RWPE1 (cell line): ENCODE results near the gene GREB1.

ENCODE experiments used
- CTCF ChIA-PET: fragments of 350-600 bp; sonication (Branson Sonifier 250); formaldehyde crosslinking; extraction: SDS; loops from one replicate; lab custom pipeline; 2021; lab: Yijun Ruan, JAX
- POLR2A ChIA-PET: fragments of 400-600 bp; formaldehyde crosslinking; extraction: SDS; loops from one replicate; lab custom pipeline; 2020; ENCODE audit warnings: antibody characterized with exemption; ENCODE audit not compliant: low non-redundant PET; lab: Yijun Ruan, JAX
- DNase-seq: peaks from one replicate; pipeline ENCODE4 v3.0.0; 2012; ENCODE audit warnings: low spot score
- H3K27ac ChIP-seq: fragments of 450-650 bp; 2 replicates; pipeline ENCODE4 v1.5.1; 2017
- CTCF ChIP-seq: fragments of 450-650 bp; conservative IDR thresholded peaks from 2 replicates; pipeline ENCODE4 v1.5.1; 2017; ENCODE audit warnings: low read depth, mild to moderate bottlenecking

The GREB1 gene

GRCh38 chr2:11616851-11617415, 83.1 kb downstream of the GREB1 start:
- POLR2A ChIA-PET: no interaction called here
- CTCF ChIA-PET: no interaction called here
- DNase-seq: no peak
- no peak for TF ChIP-seq CTCF
- no peak overlapping the region for H3K27ac ChIP-seq

GRCh38 chr2:11617527-11617926, 83.7 kb downstream of the GREB1 start:
- TF ChIP-seq CTCF: no peak
- ChIA-PET CTCF (no interaction called here), POLR2A (no interaction called here)
- no peak overlapping the region for H3K27ac ChIP-seq
- no peak for DNase-seq

GRCh38 chr2:11617984-11618707, 84.3 kb downstream of the GREB1 start:
- POLR2A ChIA-PET: interaction anchor here (0.6 kb wide), 1 partner anchor 1447 kb away, joined by 10 read pairs; no protein-coding TSS in a partner anchor
- no peak for DNase-seq
- CTCF ChIA-PET: no interaction called here
- no peak overlapping the region for H3K27ac ChIP-seq
- no peak for TF ChIP-seq CTCF

- DNase-seq: no peak
- no peak for TF ChIP-seq CTCF
- ChIA-PET CTCF (no interaction called here), POLR2A (no interaction called here)
- no peak overlapping the region for H3K27ac ChIP-seq
Observed at GRCh38 chr2:11618708-11619062, 84.8 kb downstream of the GREB1 start.

- H3K27ac ChIP-seq: no peak overlapping the region
- no peak for DNase-seq
- TF ChIP-seq CTCF: no peak
- ChIA-PET CTCF (interaction anchor here (1.0 kb wide), 1 partner anchor 175 kb away, joined by 3 read pairs; no protein-coding TSS in a partner anchor), POLR2A (no interaction called here)
Observed at GRCh38 chr2:11621410-11621809, 87.6 kb downstream of the GREB1 start.

- no peak for TF ChIP-seq CTCF
- POLR2A ChIA-PET: no interaction called here
- CTCF ChIA-PET: no interaction called here
- DNase-seq: no peak
- no peak overlapping the region for H3K27ac ChIP-seq
Observed at GRCh38 chr2:11622611-11623010, 88.8 kb downstream of the GREB1 start.
